T-helper 1 cell treated with Interleukin-12 subunit alpha and Interleukin-12 subunit beta and Interleukin-4 antibody, amounts not matched to agents 30 ng/mL and 1 ng/mL, for 36 hours (primary cell): Measurements from ENCODE around the gene SMIM30. TPM values are rescaled to one million over a fixed set of nuclear protein-coding genes. Genes with fewer than 3 reads are reported as not detected.
"Not testable (repeated sequence)": the region's sequence is repeated elsewhere in the genome, so short reads cannot be mapped to it uniquely, and the experiment has no call there.

Experiments used
- intact Hi-C: fragments of 100-400 bp; cut with micrococcal nuclease; formaldehyde crosslinking; loops from one replicate; pipeline ENCODE4 v1.15.1; 2024
- total RNA-seq: library from RNA; stranded (reverse); gene quantifications from 2 replicates; pipeline ENCODE4 v1.2.3, GENCODE V29; 2022

The SMIM30 gene
- total RNA-seq, result 21.4 TPM in 2 replicates

GRCh38 chr7:113118074-113118959 is at the start of gene SMIM30:
SMIM30 (minus strand) TSS chr7:113118554; CDS start chr7:113117578, 976 bp downstream.
- intact Hi-C loops, result loop anchor here (1.0 to 5.0 kb wide), 6 partner anchors 178 to 1556 kb away; partner anchors contain the start of genes DOCK4, IFRD1, IMMP2L and TMEM168

GRCh38 chr7:113166176-113166575 is 47.8 kb upstream of the SMIM30 start:
- intact Hi-C loops, result not testable (repeated sequence)

- intact Hi-C loops, result no loop called here
Measured at GRCh38 chr7:113161050-113161449, 42.7 kb upstream of the SMIM30 start.

- intact Hi-C loops, result loop anchor here (1.0 kb wide), 1 partner anchor 261 kb away; no protein-coding TSS in a partner anchor
Measured at GRCh38 chr7:113159746-113160339, 41.5 kb upstream of the SMIM30 start.

GRCh38 chr7:113158756-113159155 is 40.4 kb upstream of the SMIM30 start:
- intact Hi-C loops, result loop anchor here (1.0 kb wide), 1 partner anchor 263 kb away; no protein-coding TSS in a partner anchor

- intact Hi-C loops, result loop anchor here (5.0 kb wide), 1 partner anchor 1337 kb away; no protein-coding TSS in a partner anchor
Measured at GRCh38 chr7:113154117-113154516, 35.8 kb upstream of the SMIM30 start.

- intact Hi-C loops, result no loop called here
Measured at GRCh38 chr7:113144817-113145216, 26.5 kb upstream of the SMIM30 start.

GRCh38 chr7:113143486-113144257 is 25.3 kb upstream of the SMIM30 start:
- intact Hi-C loops, result no loop called here

- intact Hi-C loops, result no loop called here
Measured at GRCh38 chr7:113142385-113143119, 24.2 kb upstream of the SMIM30 start.

- intact Hi-C loops, result no loop called here
Measured at GRCh38 chr7:113141803-113142202, 23.4 kb upstream of the SMIM30 start.

- intact Hi-C loops, result no loop called here
Measured at GRCh38 chr7:113140956-113141355, 22.6 kb upstream of the SMIM30 start.

- intact Hi-C loops, result no loop called here
Measured at GRCh38 chr7:113137241-113137640, 18.9 kb upstream of the SMIM30 start.

- intact Hi-C loops, result no loop called here
Measured at GRCh38 chr7:113134025-113134424, 15.7 kb upstream of the SMIM30 start.

GRCh38 chr7:113131367-113131766 is 13.0 kb upstream of the SMIM30 start:
- intact Hi-C loops, result no loop called here

- intact Hi-C loops, result no loop called here
Measured at GRCh38 chr7:113128031-113128430, 9.7 kb upstream of the SMIM30 start.

GRCh38 chr7:113125728-113126127 is 7.4 kb upstream of the SMIM30 start:
- intact Hi-C loops, result no loop called here

GRCh38 chr7:113122744-113123143 is 4.4 kb upstream of the SMIM30 start:
- intact Hi-C loops, result no loop called here

- intact Hi-C loops, result no loop called here
Measured at GRCh38 chr7:113120647-113121046, 2.3 kb upstream of the SMIM30 start.

- intact Hi-C loops, result loop anchor here (5.0 kb wide), 1 partner anchor 727 kb away; no protein-coding TSS in a partner anchor
Measured at GRCh38 chr7:113119429-113119828, 1.1 kb upstream of the SMIM30 start.

GRCh38 chr7:113117374-113117774 is 980 bp downstream of the SMIM30 start:
- intact Hi-C loops, result loop anchor here (5.0 kb wide), 1 partner anchor 725 kb away; no protein-coding TSS in a partner anchor

- intact Hi-C loops, result no loop called here
Measured at GRCh38 chr7:113113912-113114311, 4.4 kb downstream of the SMIM30 start.
